ENCODE data around the gene SLC35F4.
"Not testable (repeated sequence)": the region's sequence is repeated elsewhere in the genome, so short reads cannot be mapped to it uniquely, and the experiment has no call there.

SLC35F4 gene

GRCh38 chr14:57712102-57712501 lies 153.8 kb downstream of the SLC35F4 start:
- Histone ChIP-seq H3K36me3 (ENCODE audit: insufficient read depth, low read length) (no peaks in the 10 kb centered on the region), H3K4me3 (ENCODE audit: low read length) (no peak overlapping the region), H3K27me3 (ENCODE audit: control insufficient read depth, insufficient read depth, low read length) (peaks cover 5% of the 10 kb centered on the region), H3K9ac (ENCODE audit: low read depth, low read length) (no peak overlapping the region), H3K4me2 (ENCODE audit: low read length) (no peak overlapping the region), H3K4me1 (ENCODE audit: control insufficient read depth, insufficient read depth, low read length) (no peaks in the 10 kb centered on the region), H3K9me3 (replicated peaks; ENCODE audit: low read length) (no peaks in the 10 kb centered on the region)

- H3K4me2 ChIP-seq (ENCODE audit: low read length) = no peak overlapping the region
- no peak overlapping the region for H3K9ac ChIP-seq (ENCODE audit: low read depth, low read length)
Observed at GRCh38 chr14:57709909-57710308, 156.0 kb downstream of the SLC35F4 start.

GRCh38 chr14:57709086-57709485 lies 156.8 kb downstream of the SLC35F4 start:
- H3K27me3 ChIP-seq (ENCODE audit: control insufficient read depth, insufficient read depth, low read length); H3K36me3 ChIP-seq (ENCODE audit: insufficient read depth, low read length); H3K9me3 ChIP-seq (replicated peaks; ENCODE audit: low read length); H3K4me1 ChIP-seq (ENCODE audit: control insufficient read depth, insufficient read depth, low read length); H3K4me2 ChIP-seq (ENCODE audit: low read length); H3K9ac ChIP-seq (ENCODE audit: low read depth, low read length); H3K4me3 ChIP-seq (ENCODE audit: low read length): not testable (repeated sequence)

More at GRCh38 chr14:57709909-57710308, 156.0 kb downstream of the SLC35F4 start:
- Histone ChIP-seq H3K4me1 (ENCODE audit: control insufficient read depth, insufficient read depth, low read length) (no peaks in the 10 kb centered on the region), H3K27me3 (ENCODE audit: control insufficient read depth, insufficient read depth, low read length) (peaks cover 5% of the 10 kb centered on the region), H3K9me3 (replicated peaks; ENCODE audit: low read length) (no peaks in the 10 kb centered on the region), H3K36me3 (ENCODE audit: insufficient read depth, low read length) (no peaks in the 10 kb centered on the region), H3K4me3 (ENCODE audit: low read length) (no peak overlapping the region)

- no peaks in the 10 kb centered on the region for H3K36me3 ChIP-seq (ENCODE audit: insufficient read depth, low read length)
- no peak overlapping the region for H3K9ac ChIP-seq (ENCODE audit: low read depth, low read length)
- H3K4me2 ChIP-seq (ENCODE audit: low read length) = no peak overlapping the region
- no peak overlapping the region for H3K4me3 ChIP-seq (ENCODE audit: low read length)
- H3K27me3 ChIP-seq (ENCODE audit: control insufficient read depth, insufficient read depth, low read length) = peaks cover 3% of the 10 kb centered on the region
- H3K4me1 ChIP-seq (ENCODE audit: control insufficient read depth, insufficient read depth, low read length) = no peaks in the 10 kb centered on the region
- no peaks in the 10 kb centered on the region for H3K9me3 ChIP-seq (replicated peaks; ENCODE audit: low read length)
Observed at GRCh38 chr14:57707219-57707618, 158.7 kb downstream of the SLC35F4 start.

- Histone ChIP-seq H3K4me1 (ENCODE audit: control insufficient read depth, insufficient read depth, low read length) (no peaks in the 10 kb centered on the region), H3K9me3 (replicated peaks; ENCODE audit: low read length) (no peaks in the 10 kb centered on the region), H3K4me2 (ENCODE audit: low read length) (no peak overlapping the region), H3K36me3 (ENCODE audit: insufficient read depth, low read length) (no peaks in the 10 kb centered on the region), H3K9ac (ENCODE audit: low read depth, low read length) (no peak overlapping the region), H3K27me3 (ENCODE audit: control insufficient read depth, insufficient read depth, low read length) (no peaks in the 10 kb centered on the region), H3K4me3 (ENCODE audit: low read length) (no peak overlapping the region)
Observed at GRCh38 chr14:57704763-57705162, 161.1 kb downstream of the SLC35F4 start.

GRCh38 chr14:57699947-57700346 lies 165.9 kb downstream of the SLC35F4 start:
- H3K4me3 ChIP-seq (ENCODE audit: low read length) = no peak overlapping the region
- no peak overlapping the region for H3K4me2 ChIP-seq (ENCODE audit: low read length)
- H3K9me3 ChIP-seq (replicated peaks; ENCODE audit: low read length) = no peaks in the 10 kb centered on the region
- H3K27me3 ChIP-seq (ENCODE audit: control insufficient read depth, insufficient read depth, low read length) = no peaks in the 10 kb centered on the region
- H3K4me1 ChIP-seq (ENCODE audit: control insufficient read depth, insufficient read depth, low read length) = no peaks in the 10 kb centered on the region
- no peaks in the 10 kb centered on the region for H3K36me3 ChIP-seq (ENCODE audit: insufficient read depth, low read length)
- no peak overlapping the region for H3K9ac ChIP-seq (ENCODE audit: low read depth, low read length)

GRCh38 chr14:57692671-57693070 lies 173.2 kb downstream of the SLC35F4 start:
- no peak overlapping the region for H3K9ac ChIP-seq (ENCODE audit: low read depth, low read length)
- peaks cover 4% of the 10 kb centered on the region for H3K27me3 ChIP-seq (ENCODE audit: control insufficient read depth, insufficient read depth, low read length)
- H3K4me3 ChIP-seq (ENCODE audit: low read length) = no peak overlapping the region
- no peaks in the 10 kb centered on the region for H3K4me1 ChIP-seq (ENCODE audit: control insufficient read depth, insufficient read depth, low read length)
- no peaks in the 10 kb centered on the region for H3K9me3 ChIP-seq (replicated peaks; ENCODE audit: low read length)
- H3K4me2 ChIP-seq (ENCODE audit: low read length) = no peak overlapping the region
- H3K36me3 ChIP-seq (ENCODE audit: insufficient read depth, low read length) = no peaks in the 10 kb centered on the region

- Histone ChIP-seq H3K36me3 (ENCODE audit: insufficient read depth, low read length) (no peaks in the 10 kb centered on the region), H3K4me2 (ENCODE audit: low read length) (no peak overlapping the region), H3K4me1 (ENCODE audit: control insufficient read depth, insufficient read depth, low read length) (no peaks in the 10 kb centered on the region), H3K9ac (ENCODE audit: low read depth, low read length) (no peak overlapping the region), H3K4me3 (ENCODE audit: low read length) (no peak overlapping the region), H3K27me3 (ENCODE audit: control insufficient read depth, insufficient read depth, low read length) (peaks cover 4% of the 10 kb centered on the region), H3K9me3 (replicated peaks; ENCODE audit: low read length) (no peaks in the 10 kb centered on the region)
Observed at GRCh38 chr14:57687416-57687815, 178.5 kb downstream of the SLC35F4 start.

GRCh38 chr14:57686304-57686703 lies 179.6 kb downstream of the SLC35F4 start:
- H3K4me1 ChIP-seq (ENCODE audit: control insufficient read depth, insufficient read depth, low read length) = no peaks in the 10 kb centered on the region
- no peak overlapping the region for H3K4me3 ChIP-seq (ENCODE audit: low read length)
- H3K4me2 ChIP-seq (ENCODE audit: low read length) = no peak overlapping the region
- H3K9me3 ChIP-seq (replicated peaks; ENCODE audit: low read length) = no peaks in the 10 kb centered on the region
- no peaks in the 10 kb centered on the region for H3K36me3 ChIP-seq (ENCODE audit: insufficient read depth, low read length)
- H3K9ac ChIP-seq (ENCODE audit: low read depth, low read length) = no peak overlapping the region
- H3K27me3 ChIP-seq (ENCODE audit: control insufficient read depth, insufficient read depth, low read length) = peaks cover 4% of the 10 kb centered on the region

GRCh38 chr14:57671021-57671420 lies 194.9 kb downstream of the SLC35F4 start:
- Histone ChIP-seq H3K9me3 (replicated peaks; ENCODE audit: low read length) (no peaks in the 10 kb centered on the region), H3K36me3 (ENCODE audit: insufficient read depth, low read length) (no peaks in the 10 kb centered on the region), H3K4me3 (ENCODE audit: low read length) (no peak overlapping the region), H3K9ac (ENCODE audit: low read depth, low read length) (no peak overlapping the region), H3K4me2 (ENCODE audit: low read length) (no peak overlapping the region), H3K27me3 (ENCODE audit: control insufficient read depth, insufficient read depth, low read length) (no peaks in the 10 kb centered on the region), H3K4me1 (ENCODE audit: control insufficient read depth, insufficient read depth, low read length) (no peaks in the 10 kb centered on the region)

GRCh38 chr14:57660208-57660607 lies 205.7 kb downstream of the SLC35F4 start:
- no peaks in the 10 kb centered on the region for H3K36me3 ChIP-seq (ENCODE audit: insufficient read depth, low read length)
- H3K9ac ChIP-seq (ENCODE audit: low read depth, low read length) = no peak overlapping the region
- H3K9me3 ChIP-seq (replicated peaks; ENCODE audit: low read length) = no peaks in the 10 kb centered on the region
- H3K4me2 ChIP-seq (ENCODE audit: low read length) = no peak overlapping the region
- no peak overlapping the region for H3K4me3 ChIP-seq (ENCODE audit: low read length)
- H3K4me1 ChIP-seq (ENCODE audit: control insufficient read depth, insufficient read depth, low read length) = no peaks in the 10 kb centered on the region
- H3K27me3 ChIP-seq (ENCODE audit: control insufficient read depth, insufficient read depth, low read length) = no peaks in the 10 kb centered on the region

GRCh38 chr14:57659052-57659451 lies 206.8 kb downstream of the SLC35F4 start:
- Histone ChIP-seq H3K4me3 (ENCODE audit: low read length) (no peak overlapping the region), H3K36me3 (ENCODE audit: insufficient read depth, low read length) (no peaks in the 10 kb centered on the region), H3K4me2 (ENCODE audit: low read length) (no peak overlapping the region), H3K4me1 (ENCODE audit: control insufficient read depth, insufficient read depth, low read length) (no peaks in the 10 kb centered on the region), H3K9ac (ENCODE audit: low read depth, low read length) (no peak overlapping the region), H3K9me3 (replicated peaks; ENCODE audit: low read length) (no peaks in the 10 kb centered on the region), H3K27me3 (ENCODE audit: control insufficient read depth, insufficient read depth, low read length) (no peaks in the 10 kb centered on the region)
